ENCODE results near the gene ADARB2.

DNA sequence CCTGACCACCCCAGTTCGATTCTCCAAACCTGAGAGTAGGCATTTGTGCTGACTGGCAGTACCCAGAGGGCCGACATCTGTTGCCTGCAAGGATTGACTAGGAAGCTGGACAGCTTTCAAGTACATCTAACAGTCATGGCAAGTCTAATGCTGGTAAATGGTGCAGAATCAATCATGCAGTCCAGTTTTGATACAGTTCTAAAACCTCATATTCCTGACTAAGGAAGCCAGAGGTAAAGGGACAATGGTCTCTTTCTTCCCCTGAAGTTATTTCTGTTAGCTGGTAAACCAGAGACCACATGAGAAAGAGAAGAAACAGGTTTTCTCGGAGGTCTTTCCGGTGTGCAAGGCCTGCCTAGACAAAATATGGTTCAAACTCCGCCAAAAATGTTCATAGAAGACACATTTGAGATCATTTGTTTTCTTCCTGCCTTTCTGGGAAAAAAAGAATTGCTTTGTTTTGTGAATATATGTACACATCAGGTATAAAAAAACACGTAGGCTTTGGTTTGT is 584.0 kb downstream of the ADARB2 start:
- TF ChIP-seq, protein P1, sequence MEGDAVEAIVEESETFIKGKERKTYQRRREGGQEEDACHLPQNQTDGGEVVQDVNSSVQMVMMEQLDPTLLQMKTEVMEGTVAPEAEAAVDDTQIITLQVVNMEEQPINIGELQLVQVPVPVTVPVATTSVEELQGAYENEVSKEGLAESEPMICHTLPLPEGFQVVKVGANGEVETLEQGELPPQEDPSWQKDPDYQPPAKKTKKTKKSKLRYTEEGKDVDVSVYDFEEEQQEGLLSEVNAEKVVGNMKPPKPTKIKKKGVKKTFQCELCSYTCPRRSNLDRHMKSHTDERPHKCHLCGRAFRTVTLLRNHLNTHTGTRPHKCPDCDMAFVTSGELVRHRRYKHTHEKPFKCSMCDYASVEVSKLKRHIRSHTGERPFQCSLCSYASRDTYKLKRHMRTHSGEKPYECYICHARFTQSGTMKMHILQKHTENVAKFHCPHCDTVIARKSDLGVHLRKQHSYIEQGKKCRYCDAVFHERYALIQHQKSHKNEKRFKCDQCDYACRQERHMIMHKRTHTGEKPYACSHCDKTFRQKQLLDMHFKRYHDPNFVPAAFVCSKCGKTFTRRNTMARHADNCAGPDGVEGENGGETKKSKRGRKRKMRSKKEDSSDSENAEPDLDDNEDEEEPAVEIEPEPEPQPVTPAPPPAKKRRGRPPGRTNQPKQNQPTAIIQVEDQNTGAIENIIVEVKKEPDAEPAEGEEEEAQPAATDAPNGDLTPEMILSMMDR (IDR thresholded peaks at IDR 0.05): no peak
- TF ChIP-seq POLR2A (IDR thresholded peaks at IDR 0.05): no peak
